ENCODE data around the gene MXD3. TPM values are rescaled to one million over a fixed set of nuclear protein-coding genes. Genes with fewer than 3 reads are reported as not detected.

Gene MXD3
- total RNA-seq, 1 donor from 2014 or later: 0.53 TPM

DNA sequence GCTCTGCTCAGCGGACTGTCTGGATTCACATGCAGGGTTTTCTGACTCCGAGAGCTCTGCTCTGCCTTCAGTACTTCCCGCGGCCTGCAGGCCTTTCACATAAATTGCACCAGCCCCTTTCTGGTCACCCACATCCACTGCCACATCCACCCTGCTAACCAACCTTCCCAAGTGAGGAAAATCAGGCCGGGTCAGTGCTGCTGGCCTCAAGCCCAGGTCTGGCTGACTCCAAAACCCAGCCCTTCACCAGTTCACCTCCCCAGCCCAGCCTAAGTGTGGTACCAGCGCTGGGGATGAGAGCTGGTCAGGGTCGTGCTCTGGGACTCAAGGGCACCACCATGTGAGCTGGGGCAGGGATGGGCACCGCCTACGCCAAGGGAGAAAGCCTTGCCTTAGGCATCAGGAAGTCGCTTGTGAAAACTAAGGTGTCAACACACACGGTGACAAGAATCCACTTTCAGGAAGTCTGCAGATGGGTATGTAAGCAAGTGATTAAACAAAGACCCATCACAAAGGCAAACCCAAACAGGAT lies 27.5 kb upstream of the MXD3 start:
- TF ChIP-seq, protein P1, sequence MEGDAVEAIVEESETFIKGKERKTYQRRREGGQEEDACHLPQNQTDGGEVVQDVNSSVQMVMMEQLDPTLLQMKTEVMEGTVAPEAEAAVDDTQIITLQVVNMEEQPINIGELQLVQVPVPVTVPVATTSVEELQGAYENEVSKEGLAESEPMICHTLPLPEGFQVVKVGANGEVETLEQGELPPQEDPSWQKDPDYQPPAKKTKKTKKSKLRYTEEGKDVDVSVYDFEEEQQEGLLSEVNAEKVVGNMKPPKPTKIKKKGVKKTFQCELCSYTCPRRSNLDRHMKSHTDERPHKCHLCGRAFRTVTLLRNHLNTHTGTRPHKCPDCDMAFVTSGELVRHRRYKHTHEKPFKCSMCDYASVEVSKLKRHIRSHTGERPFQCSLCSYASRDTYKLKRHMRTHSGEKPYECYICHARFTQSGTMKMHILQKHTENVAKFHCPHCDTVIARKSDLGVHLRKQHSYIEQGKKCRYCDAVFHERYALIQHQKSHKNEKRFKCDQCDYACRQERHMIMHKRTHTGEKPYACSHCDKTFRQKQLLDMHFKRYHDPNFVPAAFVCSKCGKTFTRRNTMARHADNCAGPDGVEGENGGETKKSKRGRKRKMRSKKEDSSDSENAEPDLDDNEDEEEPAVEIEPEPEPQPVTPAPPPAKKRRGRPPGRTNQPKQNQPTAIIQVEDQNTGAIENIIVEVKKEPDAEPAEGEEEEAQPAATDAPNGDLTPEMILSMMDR (IDR thresholded peaks at IDR 0.05; ENCODE audit: insufficient read depth, low read length, severe bottlenecking): no peak
- peaks cover 31% of the 10 kb centered on the region for H3K36me3 ChIP-seq (ENCODE audit: control insufficient read depth, insufficient read depth, low read length)
- DNase-seq (ENCODE audit: low read depth) (no peak), FAIRE-seq (no peak)
- H3K27me3 ChIP-seq (ENCODE audit: control insufficient read depth, insufficient read depth, low read length): no peaks in the 10 kb centered on the region
- no peak overlapping the region for H3K4me3 ChIP-seq (ENCODE audit: low read depth, low read length)

DNA sequence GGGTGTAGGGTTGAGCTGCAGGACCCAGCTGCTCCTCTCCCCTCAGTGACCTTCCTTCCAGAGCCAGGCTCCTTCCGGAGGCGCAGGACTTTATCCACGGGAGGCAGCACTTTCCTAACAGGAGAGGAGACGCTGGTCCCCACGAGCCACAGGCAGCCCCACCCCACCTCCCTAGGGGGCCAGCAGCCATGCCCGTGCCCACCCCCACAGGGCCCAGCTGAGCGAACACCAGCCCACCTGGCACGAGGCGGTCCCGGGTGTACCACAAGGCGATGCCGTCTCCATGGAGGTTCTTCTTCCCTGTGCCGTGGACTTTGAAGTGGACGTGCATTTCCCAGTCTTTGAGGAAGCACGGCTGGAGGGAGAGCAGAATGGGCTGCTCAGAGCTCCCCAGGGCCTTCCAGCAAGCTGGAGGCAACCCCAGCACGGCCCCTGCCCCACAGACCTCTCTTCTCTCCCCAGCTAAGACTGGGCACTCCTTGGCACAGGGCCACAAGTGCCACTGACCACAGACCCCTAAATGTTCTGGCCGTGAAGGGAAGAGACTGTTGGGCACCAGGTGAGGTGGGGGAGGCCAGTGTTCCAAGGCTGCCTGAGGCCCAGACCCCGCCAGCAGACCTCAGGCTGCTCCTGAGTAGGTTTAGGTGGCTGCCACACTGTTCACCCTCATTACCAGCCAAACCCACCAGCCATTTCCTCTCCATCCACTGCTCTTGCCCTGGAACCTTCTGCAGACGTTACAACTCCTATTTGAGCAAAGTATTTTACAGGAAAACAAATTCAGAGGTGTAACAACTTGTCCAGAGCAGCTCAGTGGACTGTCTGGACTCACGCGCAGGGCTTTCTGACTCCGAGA lies 26.8 kb upstream of the MXD3 start:
- TF ChIP-seq, protein P1 (IDR thresholded peaks at IDR 0.05; ENCODE audit: insufficient read depth, low read length, severe bottlenecking): no peak
- FAIRE-seq: no peak

DNA sequence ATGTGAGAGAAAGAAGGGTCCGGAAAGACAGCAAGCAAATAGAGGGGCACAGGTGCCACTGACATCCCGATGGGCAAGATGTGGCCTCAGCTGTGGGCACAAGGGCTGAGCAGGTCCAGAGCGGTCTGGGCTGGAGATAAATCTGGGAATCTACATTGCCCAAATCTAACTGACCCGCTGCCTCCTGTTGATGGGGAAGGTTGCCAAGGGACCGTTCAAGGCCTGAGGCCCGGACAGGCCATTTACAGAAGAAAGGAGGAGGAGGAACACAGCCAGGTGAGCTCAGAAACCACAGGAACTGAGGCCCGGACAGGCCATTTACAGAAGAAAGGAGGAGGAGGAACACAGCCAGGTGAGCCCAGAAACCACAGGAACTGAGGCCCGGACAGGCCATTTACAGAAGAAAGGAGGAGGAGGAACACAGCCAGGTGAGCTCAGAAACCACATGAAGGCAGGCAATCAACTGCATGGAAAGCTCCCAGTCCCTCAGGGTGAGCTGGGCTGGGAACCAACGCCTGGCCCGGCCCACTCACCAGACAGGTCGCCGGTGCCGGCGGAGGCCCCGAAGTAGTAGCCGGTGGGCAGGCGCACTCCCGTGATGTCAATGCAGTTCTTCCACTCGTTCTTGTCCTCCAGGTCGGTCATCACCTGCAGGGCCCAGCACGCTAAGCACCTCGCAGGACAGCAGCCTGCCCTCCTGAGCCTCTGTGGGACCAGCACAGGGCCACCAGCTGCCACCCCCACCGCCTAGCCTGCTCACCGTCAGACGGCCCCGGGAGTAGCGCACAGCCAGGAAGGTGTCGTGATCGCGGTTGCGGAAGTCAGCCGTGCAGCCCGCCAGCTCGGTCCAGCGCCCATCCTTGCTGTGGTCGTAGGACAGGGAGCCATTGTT lies 25.2 kb upstream of the MXD3 start:
- no peak for DNase-seq (ENCODE audit: low read depth)
- H3K36me3 ChIP-seq (ENCODE audit: control insufficient read depth, insufficient read depth, low read length): peaks cover 42% of the 10 kb centered on the region
- H3K27me3 ChIP-seq (ENCODE audit: control insufficient read depth, insufficient read depth, low read length): no peaks in the 10 kb centered on the region
- TF ChIP-seq, protein P1 (IDR thresholded peaks at IDR 0.05; ENCODE audit: insufficient read depth, low read length, severe bottlenecking): no peak
- H3K4me3 ChIP-seq (ENCODE audit: low read depth, low read length): no peak overlapping the region
- FAIRE-seq: no peak

More for the DNA sequence above, 26.8 kb upstream of the MXD3 start:
- Histone ChIP-seq H3K36me3 (ENCODE audit: control insufficient read depth, insufficient read depth, low read length) (peaks cover 37% of the 10 kb centered on the region), H3K4me3 (ENCODE audit: low read depth, low read length) (no peak overlapping the region), H3K27me3 (ENCODE audit: control insufficient read depth, insufficient read depth, low read length) (no peaks in the 10 kb centered on the region)
- no peak for DNase-seq (ENCODE audit: low read depth)

DNA sequence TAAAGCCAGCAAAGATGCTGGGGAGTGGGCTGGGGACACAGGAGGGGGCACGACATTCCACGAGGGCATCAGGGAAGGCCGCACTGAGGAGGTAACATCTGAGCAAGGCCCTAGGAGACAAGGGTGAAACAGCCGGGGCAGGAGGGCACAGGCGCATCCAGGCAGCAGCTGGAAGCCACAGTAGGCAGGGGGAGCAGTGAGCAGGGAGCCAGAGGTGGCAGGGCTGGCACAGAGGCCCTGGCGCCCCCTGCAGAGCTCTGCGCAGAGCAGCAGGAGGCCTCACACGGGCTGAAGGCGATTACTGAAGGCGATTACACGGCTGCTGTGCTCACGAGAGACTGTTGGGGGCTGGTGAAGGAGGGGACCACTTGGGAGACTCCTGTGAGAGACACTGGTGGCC lies 24.4 kb upstream of the MXD3 start:
- FAIRE-seq: no peak
- H3K36me3 ChIP-seq (ENCODE audit: control insufficient read depth, insufficient read depth, low read length): peaks cover 46% of the 10 kb centered on the region
- TF ChIP-seq, protein P1 (IDR thresholded peaks at IDR 0.05; ENCODE audit: insufficient read depth, low read length, severe bottlenecking): peak; percentile 63
- H3K27me3 ChIP-seq (ENCODE audit: control insufficient read depth, insufficient read depth, low read length): no peaks in the 10 kb centered on the region
- no peak overlapping the region for H3K4me3 ChIP-seq (ENCODE audit: low read depth, low read length)
- DNase-seq (ENCODE audit: low read depth): no peak

DNA sequence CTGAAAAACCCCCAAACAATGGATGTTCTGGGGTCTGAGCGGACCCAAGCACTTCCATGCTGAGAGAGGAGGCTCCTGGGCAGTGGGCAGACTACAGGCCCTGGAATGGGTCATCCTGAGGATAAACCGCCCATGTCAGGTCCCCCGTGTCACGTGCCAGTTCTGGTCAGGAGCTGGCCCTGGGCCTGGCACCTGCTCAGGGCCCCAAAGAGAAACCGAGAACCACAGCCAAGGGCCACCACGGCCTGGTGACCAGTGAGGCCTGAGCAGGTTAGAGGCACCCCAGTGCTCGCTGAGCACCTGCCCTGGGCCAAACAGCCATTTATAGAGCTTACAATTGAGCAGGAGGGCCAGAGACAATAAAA lies 24.0 kb upstream of the MXD3 start:
- Histone ChIP-seq H3K4me3 (ENCODE audit: low read depth, low read length) (no peak overlapping the region), H3K27me3 (ENCODE audit: control insufficient read depth, insufficient read depth, low read length) (no peaks in the 10 kb centered on the region), H3K36me3 (ENCODE audit: control insufficient read depth, insufficient read depth, low read length) (peaks cover 49% of the 10 kb centered on the region)
- FAIRE-seq: no peak
- TF ChIP-seq, protein P1 (IDR thresholded peaks at IDR 0.05; ENCODE audit: insufficient read depth, low read length, severe bottlenecking): no peak
- no peak for DNase-seq (ENCODE audit: low read depth)
